Prostate gland (tissue), 2 donors: ENCODE data around the gene TAS2R1.

Experiments
- POLR2AphosphoS5 ChIP-seq: sonication (generic); formaldehyde crosslinking; IDR thresholded peaks from one replicate; pipeline ENCODE4 v1.6.1; 2017; ENCODE audit warnings: antibody characterized with exemption
- TF ChIP-seq, protein P1 (sequence below), 4 experiments: fragments of 200-600 bp in 2 of 4; fragments of 450-650 bp in 2 of 4; sonication (generic) in 2 of 4; IDR thresholded peaks; 1 replicate in 3 of 4; 2 replicates in 1 of 4; pipeline ENCODE4 v1.5.1; 2016 to 2019; ENCODE audit warnings: antibody characterized with exemption in 4 of 4, mild to moderate bottlenecking in 2 of 4, moderate library complexity in 2 of 4

DNA sequence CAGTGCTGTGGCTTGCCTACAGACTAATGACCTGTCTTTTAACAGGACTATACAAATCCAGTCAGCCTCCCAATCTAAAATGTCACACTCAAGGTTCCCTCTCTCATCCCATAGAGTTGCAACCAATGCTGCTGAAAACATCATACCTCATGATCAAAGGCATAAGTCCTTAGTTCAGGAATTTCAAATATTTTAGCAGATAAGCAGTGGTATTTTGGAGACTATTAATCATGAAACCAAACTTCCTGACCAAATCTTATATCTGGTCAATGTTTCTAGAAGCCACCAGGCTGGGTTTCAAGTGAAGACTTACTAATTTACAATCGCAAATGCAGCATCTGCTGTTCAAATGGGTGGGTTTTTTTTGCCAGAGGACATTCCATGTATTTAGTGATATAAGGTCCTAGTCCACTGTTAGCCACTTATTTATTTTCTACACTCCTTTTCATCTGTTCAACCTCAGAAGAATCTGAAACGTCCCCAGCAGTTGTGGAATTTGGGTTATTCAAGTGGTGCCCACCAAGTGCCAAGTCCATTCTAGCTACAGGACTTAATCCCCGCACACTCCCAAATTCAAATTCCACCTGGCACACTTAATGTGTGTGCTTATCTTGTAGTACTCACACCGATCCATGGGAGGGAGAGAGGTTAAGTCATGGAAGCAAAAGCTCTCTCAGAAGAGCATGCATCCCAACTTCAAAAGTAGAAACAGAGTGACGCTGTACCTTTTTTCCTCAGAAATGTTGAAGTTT, 5.8 kb downstream of the TAS2R1 start:
- TF ChIP-seq, protein P1, sequence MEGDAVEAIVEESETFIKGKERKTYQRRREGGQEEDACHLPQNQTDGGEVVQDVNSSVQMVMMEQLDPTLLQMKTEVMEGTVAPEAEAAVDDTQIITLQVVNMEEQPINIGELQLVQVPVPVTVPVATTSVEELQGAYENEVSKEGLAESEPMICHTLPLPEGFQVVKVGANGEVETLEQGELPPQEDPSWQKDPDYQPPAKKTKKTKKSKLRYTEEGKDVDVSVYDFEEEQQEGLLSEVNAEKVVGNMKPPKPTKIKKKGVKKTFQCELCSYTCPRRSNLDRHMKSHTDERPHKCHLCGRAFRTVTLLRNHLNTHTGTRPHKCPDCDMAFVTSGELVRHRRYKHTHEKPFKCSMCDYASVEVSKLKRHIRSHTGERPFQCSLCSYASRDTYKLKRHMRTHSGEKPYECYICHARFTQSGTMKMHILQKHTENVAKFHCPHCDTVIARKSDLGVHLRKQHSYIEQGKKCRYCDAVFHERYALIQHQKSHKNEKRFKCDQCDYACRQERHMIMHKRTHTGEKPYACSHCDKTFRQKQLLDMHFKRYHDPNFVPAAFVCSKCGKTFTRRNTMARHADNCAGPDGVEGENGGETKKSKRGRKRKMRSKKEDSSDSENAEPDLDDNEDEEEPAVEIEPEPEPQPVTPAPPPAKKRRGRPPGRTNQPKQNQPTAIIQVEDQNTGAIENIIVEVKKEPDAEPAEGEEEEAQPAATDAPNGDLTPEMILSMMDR (IDR thresholded peaks at IDR 0.05), result no peak
- no peak for TF ChIP-seq POLR2AphosphoS5
